H9 (cell line): ENCODE data around the gene ZNF653. TPM values are rescaled to one million over a fixed set of nuclear protein-coding genes. Genes with fewer than 3 reads are reported as not detected.

ENCODE experiments used
- DNase-seq: peaks from one replicate; pipeline ENCODE4 v3.0.0-alpha.2; 2017
- H2AFZ ChIP-seq: one replicate; pipeline ENCODE4 v1.6.1; 2013; ENCODE audit warnings: mild to moderate bottlenecking, low read length, control low read depth, moderate library complexity
- H2AK5ac ChIP-seq: 2 replicates; pipeline ENCODE4 v1.6.1; 2013; ENCODE audit warnings: low read length, control low read depth, mixed read lengths; ENCODE audit not compliant: insufficient read length
- H2BK120ac ChIP-seq: one replicate; pipeline ENCODE4 v1.6.1; 2013; ENCODE audit warnings: low read depth, mild to moderate bottlenecking, low read length, control low read depth, inconsistent platforms; ENCODE audit not compliant: poor library complexity, severe bottlenecking
- H2BK12ac ChIP-seq: 2 replicates; pipeline ENCODE4 v1.6.1; 2013; ENCODE audit warnings: low read length, control low read depth, mixed read lengths, low read depth; ENCODE audit not compliant: insufficient read length
- H2BK15ac ChIP-seq: 2 replicates; pipeline ENCODE4 v1.6.1; 2013; ENCODE audit warnings: low read depth, low read length, control low read depth
- H2BK20ac ChIP-seq: one replicate; pipeline ENCODE4 v1.6.1; 2013; ENCODE audit warnings: low read depth, mild to moderate bottlenecking, low read length, control low read depth, inconsistent platforms; ENCODE audit not compliant: poor library complexity, severe bottlenecking
- H2BK5ac ChIP-seq: 2 replicates; pipeline ENCODE4 v1.6.1; 2013; ENCODE audit warnings: low read length, control low read depth, mixed read lengths; ENCODE audit not compliant: insufficient read length
- H3K14ac ChIP-seq: 2 replicates; pipeline ENCODE4 v1.6.1; 2013; ENCODE audit warnings: low read length, control low read depth; ENCODE audit not compliant: insufficient read depth
- H3K18ac ChIP-seq: 2 replicates; pipeline ENCODE4 v1.6.1; 2013; ENCODE audit warnings: low read depth, mild to moderate bottlenecking, mixed read lengths, low read length, control low read depth; ENCODE audit not compliant: insufficient read length
- H3K23ac ChIP-seq: 2 replicates; pipeline ENCODE4 v1.6.1; 2013; ENCODE audit warnings: low read length, control low read depth, mixed read lengths, low read depth; ENCODE audit not compliant: insufficient read length
- H3K23me2 ChIP-seq: 2 replicates; pipeline ENCODE4 v1.6.1; 2013; ENCODE audit warnings: low read depth, mild to moderate bottlenecking, mixed read lengths, low read length, control low read depth; ENCODE audit not compliant: insufficient read length, poor library complexity, severe bottlenecking
- H3K27ac ChIP-seq: 2 replicates; pipeline ENCODE4 v1.5.1; 2013; ENCODE audit warnings: low read length, control low read depth, mixed read lengths, low read depth; ENCODE audit not compliant: insufficient read length
- H3K27me3 ChIP-seq: 2 replicates; pipeline ENCODE4 v1.6.1; 2013; ENCODE audit warnings: low read length, control low read depth, inconsistent platforms; ENCODE audit not compliant: insufficient read depth
- H3K4ac ChIP-seq: 2 replicates; pipeline ENCODE4 v1.6.1; 2013; ENCODE audit warnings: low read depth, mild to moderate bottlenecking, control low read depth, inconsistent platforms, low read length, moderate library complexity
- H3K4me1 ChIP-seq: 2 replicates; pipeline ENCODE4 v1.6.1; 2013; ENCODE audit warnings: low read length, control low read depth, inconsistent platforms; ENCODE audit not compliant: insufficient read depth
- H3K4me2 ChIP-seq: 2 replicates; pipeline ENCODE4 v1.6.1; 2013; ENCODE audit warnings: low read length, control low read depth, mixed read lengths; ENCODE audit not compliant: insufficient read length, insufficient read depth
- H3K56ac ChIP-seq: 2 replicates; pipeline ENCODE4 v1.6.1; 2013; ENCODE audit warnings: low read depth, mild to moderate bottlenecking, mixed read lengths, low read length, control low read depth; ENCODE audit not compliant: insufficient read length
- H3K79me1 ChIP-seq: 2 replicates; pipeline ENCODE4 v1.6.1; 2013; ENCODE audit warnings: low read depth, mild to moderate bottlenecking, moderate library complexity, low read length, control low read depth, inconsistent platforms; ENCODE audit not compliant: insufficient read depth, poor library complexity, severe bottlenecking
- H3K79me2 ChIP-seq: 2 replicates; pipeline ENCODE4 v1.6.1; 2013; ENCODE audit warnings: low read length, control low read depth, inconsistent platforms; ENCODE audit not compliant: insufficient read depth
- H3K9ac ChIP-seq: 2 replicates; pipeline ENCODE4 v1.6.1; 2013; ENCODE audit warnings: low read length, control low read depth, mixed read lengths; ENCODE audit not compliant: insufficient read length; ENCODE audit errors: extremely low read depth
- H3K9me3 ChIP-seq: one replicate; pipeline ENCODE4 v1.6.1; 2013; ENCODE audit warnings: low read depth, low read length, inconsistent platforms; ENCODE audit not compliant: control insufficient read depth
- H3T11ph ChIP-seq: one replicate; pipeline ENCODE4 v1.6.1; 2013; ENCODE audit warnings: mild to moderate bottlenecking, low read length, control low read depth, inconsistent platforms
- H4K20me1 ChIP-seq: one replicate; pipeline ENCODE4 v1.6.1; 2013; ENCODE audit not compliant: control insufficient read depth, insufficient read length, insufficient read depth
- H4K5ac ChIP-seq: 2 replicates; pipeline ENCODE4 v1.6.1; 2013; ENCODE audit warnings: low read depth, mild to moderate bottlenecking, mixed read lengths, low read length, control low read depth; ENCODE audit not compliant: insufficient read length
- H4K8ac ChIP-seq: replicated peaks from 2 replicates; pipeline ENCODE4 v1.6.1; 2013; ENCODE audit warnings: low read length, control low read depth, mixed read lengths, low read depth; ENCODE audit not compliant: insufficient read length
- H4K91ac ChIP-seq: 2 replicates; pipeline ENCODE4 v1.6.1; 2013; ENCODE audit warnings: low read depth, mild to moderate bottlenecking, moderate library complexity, mixed read lengths, low read length, control low read depth; ENCODE audit not compliant: insufficient read length
- H3K27ac Mint-ChIP-seq, 3 experiments: 2 replicates in 2 of 3; 3 replicates in 1 of 3; pipeline ENCODE4 v1.8.0; 2020 to 2021; ENCODE audit warnings: mixed read lengths in 3 of 3, mild to moderate bottlenecking in 1 of 3, moderate library complexity in 1 of 3
- H3K27me3 Mint-ChIP-seq: 2 replicates; pipeline ENCODE4 v1.8.0; 2021; ENCODE audit warnings: low read depth, mild to moderate bottlenecking, moderate library complexity, mixed read lengths
- H3K36me3 Mint-ChIP-seq, 3 experiments: 2 replicates in 2 of 3; 3 replicates in 1 of 3; pipeline ENCODE4 v1.8.0; 2020 to 2021; ENCODE audit warnings: low read depth in 3 of 3, mixed read lengths in 3 of 3; ENCODE audit not compliant: insufficient read depth in 1 of 3
- H3K4me1 Mint-ChIP-seq, 2 experiments: 2 replicates each; pipeline ENCODE4 v1.8.0; 2020; ENCODE audit warnings: mixed read lengths in 2 of 2
- H3K4me3 Mint-ChIP-seq, 2 experiments: 2 replicates in 1 of 2; 3 replicates in 1 of 2; pipeline ENCODE4 v1.8.0; 2020 to 2021; ENCODE audit warnings: mild to moderate bottlenecking in 2 of 2, mixed read lengths in 2 of 2, moderate library complexity in 1 of 2
- H3K9me3 Mint-ChIP-seq, 2 experiments: 2 replicates in 1 of 2; 3 replicates in 1 of 2; pipeline ENCODE4 v1.8.0; 2020; ENCODE audit warnings: mild to moderate bottlenecking in 2 of 2, mixed read lengths in 2 of 2, moderate library complexity in 1 of 2
- WGBS: extraction: QIAGEN DNeasy Blood & Tissue Kit; methylation state at CpG from one replicate; pipeline ENCODE4 v1.1.7; 2013; ENCODE audit warnings: missing lambda C conversion rate, low lambda C conversion rate, mixed read lengths; ENCODE audit not compliant: insufficient read length; ENCODE audit errors: extremely low coverage; 5-methylcytosine and 5-hydroxymethylcytosine counted together
- total RNA-seq: library from RNA; stranded (reverse); gene quantifications from 2 replicates; pipeline ENCODE4 v1.2.1, GENCODE V29; 2021
- TF ChIP-seq, protein P1 (sequence below): fragments of 200-600 bp; sonication (generic); conservative IDR thresholded peaks from 3 replicates; pipeline ENCODE4 v1.8.0; 2021; ENCODE audit warnings: antibody characterized with exemption, mild to moderate bottlenecking

The ZNF653 gene
- total RNA-seq, 1 experiment from 2014 or later, result 11.6 TPM

DNA sequence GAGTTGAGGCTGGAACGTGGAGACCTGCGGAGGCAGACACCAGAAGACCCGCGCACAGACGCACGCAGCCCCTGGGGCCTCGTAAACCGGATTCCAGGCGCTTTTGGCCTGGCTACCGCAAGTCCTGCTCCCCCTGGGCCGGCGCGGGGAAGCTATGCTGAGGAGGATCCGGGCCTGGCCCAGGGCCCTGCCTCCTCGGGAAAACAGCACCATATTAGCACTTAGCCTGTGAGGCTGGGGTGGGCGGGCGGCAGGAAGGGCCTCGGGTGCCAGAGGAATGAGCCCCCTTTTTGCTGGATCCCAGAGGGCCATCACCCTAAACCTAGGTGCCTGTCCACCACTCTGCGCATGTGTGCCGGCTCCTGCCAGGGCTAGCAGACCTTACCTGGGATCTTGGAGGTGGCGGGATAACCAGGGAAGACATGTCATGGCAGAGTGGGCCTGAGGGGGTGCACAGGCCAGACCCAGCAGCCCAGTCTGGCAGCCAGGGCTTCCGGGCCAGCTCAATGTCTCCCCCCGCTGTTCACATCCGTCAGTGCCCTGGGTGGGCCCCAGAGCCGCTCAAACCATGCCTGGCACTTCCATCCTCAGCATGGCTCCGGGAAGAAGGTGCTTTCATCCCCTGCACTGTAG, 46.1 kb upstream of the ZNF653 start:
- TF ChIP-seq, protein P1, sequence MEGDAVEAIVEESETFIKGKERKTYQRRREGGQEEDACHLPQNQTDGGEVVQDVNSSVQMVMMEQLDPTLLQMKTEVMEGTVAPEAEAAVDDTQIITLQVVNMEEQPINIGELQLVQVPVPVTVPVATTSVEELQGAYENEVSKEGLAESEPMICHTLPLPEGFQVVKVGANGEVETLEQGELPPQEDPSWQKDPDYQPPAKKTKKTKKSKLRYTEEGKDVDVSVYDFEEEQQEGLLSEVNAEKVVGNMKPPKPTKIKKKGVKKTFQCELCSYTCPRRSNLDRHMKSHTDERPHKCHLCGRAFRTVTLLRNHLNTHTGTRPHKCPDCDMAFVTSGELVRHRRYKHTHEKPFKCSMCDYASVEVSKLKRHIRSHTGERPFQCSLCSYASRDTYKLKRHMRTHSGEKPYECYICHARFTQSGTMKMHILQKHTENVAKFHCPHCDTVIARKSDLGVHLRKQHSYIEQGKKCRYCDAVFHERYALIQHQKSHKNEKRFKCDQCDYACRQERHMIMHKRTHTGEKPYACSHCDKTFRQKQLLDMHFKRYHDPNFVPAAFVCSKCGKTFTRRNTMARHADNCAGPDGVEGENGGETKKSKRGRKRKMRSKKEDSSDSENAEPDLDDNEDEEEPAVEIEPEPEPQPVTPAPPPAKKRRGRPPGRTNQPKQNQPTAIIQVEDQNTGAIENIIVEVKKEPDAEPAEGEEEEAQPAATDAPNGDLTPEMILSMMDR, result peak; percentile 75

More for the DNA sequence above, 46.1 kb upstream of the ZNF653 start:
- Histone ChIP-seq H3K27ac (no peak overlapping the region), H3K4me1 (no peaks in the 10 kb centered on the region), H2BK20ac (no peak overlapping the region), H4K91ac (no peak overlapping the region), H3K23ac (no peak overlapping the region), H2BK15ac (no peak overlapping the region), H3K9me3 (no peaks in the 10 kb centered on the region), H2BK5ac (no peak overlapping the region), H2BK12ac (no peak overlapping the region), H4K8ac (no peak overlapping the region), H2AK5ac (no peak overlapping the region), H3K79me2 (0 out of 2 replicates have a peak, but pooled peaks cover 1% of the 10 kb centered on the region), H3T11ph (no peak overlapping the region), H4K5ac (no peak overlapping the region), H3K4me2 (no peak overlapping the region), H3K18ac (no peak overlapping the region), H4K20me1 (no peaks in the 10 kb centered on the region), H3K9ac (no peak overlapping the region), H3K27me3 (no peaks in the 10 kb centered on the region), H3K4ac (no peak overlapping the region), H2BK120ac (no peak overlapping the region), H3K14ac (no peak overlapping the region), H2AFZ (no peak overlapping the region), H3K56ac (no peak overlapping the region), H3K23me2 (no peaks in the 10 kb centered on the region), H3K79me1 (no peaks in the 10 kb centered on the region)
- Mint-ChIP-seq H3K27ac (peak overlapping the region in 1 of 3 experiments; percentile 94; a peak in 3 of 7 replicates), H3K9me3 (no peaks in the 10 kb centered on the region), H3K36me3 (peaks cover 15 to 37% (median 25%) of the 10 kb centered on the region in 3 experiments; a peak in 6 of 7 replicates), H3K27me3 (no peaks in the 10 kb centered on the region), H3K4me3 (no peak overlapping the region), H3K4me1 (no peaks in the 10 kb centered on the region)
- no CpG with 5 or more reads among the region's 26 CpGs for WGBS
- DNase-seq, result peak; percentile 73
